GM21381 (cell line): Measurements from ENCODE around the gene SDK1.
"Not testable (repeated sequence)": the region's sequence is repeated elsewhere in the genome, so short reads cannot be mapped to it uniquely, and the experiment has no call there.

Experiments
- ATAC-seq: cut with Tn5 transposase; IDR thresholded peaks from one replicate; pipeline ENCODE4 v1.9.1; 2021; ENCODE audit warnings: mild to moderate bottlenecking, moderate library complexity; ENCODE audit not compliant: unreplicated experiment

Gene SDK1

GRCh38 chr7:3573151-3573550, 272.1 kb downstream of the SDK1 start:
- no peak for ATAC-seq

DNA sequence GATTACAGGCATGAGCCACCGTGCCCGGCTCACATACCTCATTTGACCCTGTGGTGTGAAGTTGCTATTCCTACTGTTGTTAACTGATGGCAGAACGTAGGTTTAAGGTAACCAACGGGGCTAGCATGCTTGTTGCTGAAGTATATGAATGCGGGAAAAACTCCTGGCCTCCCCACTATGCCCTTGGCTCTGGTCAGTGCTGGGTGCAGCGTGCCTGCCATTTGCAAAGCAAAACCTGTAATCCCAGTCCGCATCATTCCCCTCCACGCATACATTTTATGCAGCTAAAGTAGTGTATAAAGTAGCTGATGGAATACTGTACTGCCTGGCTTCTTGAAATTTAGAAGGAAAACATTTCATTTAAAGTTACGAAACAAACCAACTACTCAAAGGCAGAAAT, 273.3 kb downstream of the SDK1 start:
- ATAC-seq = no peak

DNA sequence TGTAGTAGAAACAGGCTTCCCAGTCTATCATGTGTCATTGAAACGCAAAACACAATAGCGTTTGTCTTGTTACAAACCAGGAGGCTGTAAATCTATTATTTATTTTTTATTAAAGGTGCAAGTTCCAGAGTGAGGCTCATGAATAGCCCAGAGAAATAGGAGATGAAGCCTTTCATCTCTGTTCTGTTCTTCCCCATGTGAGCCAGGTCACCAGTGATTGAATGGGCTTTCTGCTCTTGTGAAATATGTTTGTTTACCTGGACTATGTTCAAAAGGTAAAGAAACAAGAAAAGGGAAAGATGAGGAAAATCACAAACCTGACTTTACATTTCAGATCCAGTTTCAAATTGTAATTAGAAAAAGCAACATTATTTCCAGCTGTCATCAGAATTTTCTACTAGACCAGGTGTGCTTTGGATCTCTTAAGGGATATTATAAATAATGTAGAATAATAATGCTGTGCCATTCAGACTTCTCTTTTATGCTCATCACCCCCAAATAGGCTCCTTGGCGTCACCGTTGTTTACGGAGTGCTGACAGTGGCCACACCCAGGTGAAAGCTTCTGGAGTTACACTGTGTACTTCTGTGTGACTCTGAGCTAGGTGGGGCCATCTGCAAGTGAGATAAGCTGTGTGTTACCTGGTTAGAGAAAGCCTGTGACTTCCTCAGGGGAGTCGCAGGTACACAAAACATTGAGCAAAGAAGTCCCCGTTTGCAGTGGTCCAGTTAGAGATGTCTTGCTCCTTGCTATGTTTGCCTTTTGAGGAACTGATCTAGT, 274.9 kb downstream of the SDK1 start:
- ATAC-seq = no peak

DNA sequence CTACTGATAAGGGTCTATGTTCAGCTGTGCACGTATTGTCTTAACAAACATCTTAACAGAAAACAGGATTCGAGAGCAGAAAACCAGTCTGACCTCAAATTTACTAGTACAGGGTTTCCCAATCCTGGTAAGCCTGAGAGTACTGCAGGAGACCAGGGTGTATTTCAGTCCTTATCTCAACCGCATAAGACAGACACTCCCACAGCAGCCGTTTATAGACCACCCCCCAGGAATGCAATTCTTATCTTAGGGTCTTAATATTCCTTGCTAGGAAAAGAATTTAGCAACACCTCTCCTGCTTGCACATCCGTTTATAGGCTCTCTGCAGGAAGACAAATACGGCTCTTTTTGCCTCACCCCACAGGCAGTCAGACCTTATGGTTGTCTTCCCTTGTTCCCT, 277.3 kb downstream of the SDK1 start:
- ATAC-seq = no peak

DNA sequence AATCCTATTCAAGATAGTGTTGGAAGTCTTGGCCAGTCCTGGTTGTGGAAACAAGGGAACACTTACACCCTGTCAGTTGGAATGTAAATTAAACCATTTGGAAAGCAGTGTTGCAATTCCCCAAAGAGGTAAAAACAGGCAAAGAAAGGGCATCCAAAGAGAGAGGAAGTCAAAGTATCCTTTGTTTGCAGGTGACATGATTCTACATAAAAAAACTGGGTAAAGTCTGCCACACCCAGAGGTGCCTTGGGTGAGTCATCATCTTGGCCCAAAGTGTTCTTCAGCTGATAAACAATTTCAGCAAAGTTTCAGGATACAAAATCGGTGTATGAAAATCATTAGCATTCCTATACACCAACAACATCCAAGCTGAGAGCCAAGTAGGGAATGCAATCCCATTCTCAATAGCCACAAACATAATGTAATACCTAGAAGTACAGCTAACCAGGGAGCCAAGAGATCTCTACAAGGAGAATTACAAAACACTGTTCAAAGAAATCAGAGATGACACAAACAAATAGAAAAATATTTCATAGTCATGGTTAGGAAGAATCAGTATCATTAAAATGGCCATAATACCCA, 278.7 kb downstream of the SDK1 start:
- no peak for ATAC-seq

DNA sequence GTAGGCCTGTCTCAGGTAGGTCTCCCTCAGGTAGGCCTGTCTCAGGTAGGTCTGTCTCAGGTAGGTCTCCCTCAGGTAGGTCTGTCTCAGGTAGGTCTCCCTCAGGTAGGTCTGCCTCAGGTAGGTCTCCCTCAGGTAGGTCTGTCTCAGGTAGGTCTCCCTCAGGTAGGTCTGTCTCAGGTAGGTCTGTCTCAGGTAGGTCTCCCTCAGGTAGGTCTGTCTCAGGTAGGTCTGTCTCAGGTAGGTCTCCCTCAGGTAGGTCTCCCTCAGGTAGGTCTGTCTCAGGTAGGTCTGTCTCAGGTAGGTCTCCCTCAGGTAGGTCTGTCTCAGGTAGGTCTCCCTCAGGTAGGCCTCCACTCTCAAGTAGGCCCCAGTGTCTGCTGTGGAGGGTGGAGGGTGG, 281.1 kb downstream of the SDK1 start:
- ATAC-seq = not testable (repeated sequence)

- no peak for ATAC-seq
Observed at GRCh38 chr7:3585826-3586225, 284.8 kb downstream of the SDK1 start.

DNA sequence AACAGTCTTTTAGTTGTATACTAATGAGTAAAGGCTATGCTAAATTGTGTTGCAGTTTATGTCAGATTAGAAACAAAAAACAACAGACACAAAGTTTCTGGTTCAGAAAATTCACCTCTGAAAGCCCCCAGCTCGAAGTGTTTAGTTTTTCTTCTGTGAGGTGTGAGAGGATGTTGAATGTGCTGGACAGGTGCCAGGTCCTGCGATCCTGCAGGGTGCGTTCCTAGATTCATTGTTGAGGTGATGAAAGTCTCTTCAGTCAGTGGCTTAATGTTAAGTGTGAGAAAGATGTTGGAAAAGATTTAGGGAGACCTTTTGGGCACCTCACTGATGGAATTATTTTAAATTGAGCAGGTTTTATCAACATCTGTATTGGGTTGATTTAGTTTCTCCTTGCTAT, 287.3 kb downstream of the SDK1 start:
- no peak for ATAC-seq

GRCh38 chr7:3589752-3590151, 288.7 kb downstream of the SDK1 start:
- ATAC-seq = no peak

GRCh38 chr7:3591219-3591618, 290.2 kb downstream of the SDK1 start:
- no peak for ATAC-seq

- ATAC-seq = no peak
Observed at GRCh38 chr7:3591944-3592343, 290.9 kb downstream of the SDK1 start.

GRCh38 chr7:3592401-3593134, 291.5 kb downstream of the SDK1 start:
- ATAC-seq = no peak

DNA sequence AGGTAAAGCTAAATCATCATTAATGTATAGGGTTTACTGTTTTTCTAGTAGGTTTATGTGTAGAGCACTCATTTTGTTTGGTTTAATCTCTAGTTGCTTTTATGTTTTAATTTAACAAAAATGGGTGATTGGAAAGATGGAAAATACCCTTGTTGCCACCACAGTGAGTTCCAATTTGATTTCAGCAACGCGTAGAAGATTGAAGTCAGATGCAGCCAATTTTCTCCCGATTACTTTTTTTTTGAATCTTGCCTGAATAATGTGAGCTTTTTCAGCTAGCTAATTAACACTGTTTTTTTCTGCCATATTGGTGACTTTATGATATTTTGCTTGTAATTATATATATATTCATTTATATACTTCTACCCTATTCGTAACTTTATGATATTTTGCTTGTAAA, 293.8 kb downstream of the SDK1 start:
- no peak for ATAC-seq

GRCh38 chr7:3598854-3599253, 297.8 kb downstream of the SDK1 start:
- ATAC-seq = no peak

- no peak for ATAC-seq
Observed at GRCh38 chr7:3605222-3605621, 304.2 kb downstream of the SDK1 start.

DNA sequence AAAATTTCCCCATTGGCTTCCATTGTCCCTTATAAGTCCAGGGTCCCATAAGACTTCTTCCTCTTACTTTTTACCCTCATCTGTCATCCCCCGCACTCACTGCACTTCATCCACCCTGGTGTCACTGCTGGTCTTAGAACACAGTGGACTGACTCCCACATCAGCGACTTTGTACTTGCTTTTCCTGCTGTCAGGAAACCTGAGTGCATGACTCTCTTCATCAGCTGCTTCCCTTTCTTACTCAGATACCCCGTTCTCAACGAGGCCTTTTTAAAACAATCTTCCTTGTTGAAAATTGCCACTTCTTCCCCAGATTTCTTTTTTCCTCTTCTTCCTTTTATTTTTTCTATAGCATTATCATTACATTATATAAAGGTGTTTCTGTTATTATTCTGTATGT, 305.4 kb downstream of the SDK1 start:
- no peak for ATAC-seq

DNA sequence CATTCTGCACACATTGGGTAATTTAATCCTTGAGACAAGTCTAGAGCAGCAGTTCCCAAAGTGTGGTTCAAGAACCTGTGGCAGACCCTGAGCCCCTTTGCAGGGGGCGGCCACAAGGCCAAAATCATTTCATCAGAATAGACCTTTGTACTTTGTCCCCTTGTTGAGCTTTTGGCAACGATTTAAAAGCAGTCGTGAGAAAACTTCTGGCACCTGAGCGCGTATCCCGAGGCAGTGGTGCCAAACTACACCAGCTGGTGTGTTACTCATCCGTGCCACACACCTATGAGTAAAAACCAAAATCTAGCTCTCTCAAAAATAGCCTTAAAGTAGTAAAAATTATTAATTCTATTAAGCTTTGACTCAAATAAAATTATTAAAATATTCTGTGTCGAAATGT, 306.8 kb downstream of the SDK1 start:
- ATAC-seq = no peak

GRCh38 chr7:3616306-3616705, 315.3 kb downstream of the SDK1 start:
- no peak for ATAC-seq

- no peak for ATAC-seq
Observed at GRCh38 chr7:3630081-3630480, 329.0 kb downstream of the SDK1 start.

- no peak for ATAC-seq
Observed at GRCh38 chr7:3634396-3634795, 333.3 kb downstream of the SDK1 start.

- no peak for ATAC-seq
Observed at GRCh38 chr7:3636131-3636860, 335.2 kb downstream of the SDK1 start.
